ENCODE results near the gene SMIM23.

GRCh38 chr5:171837522-171837921 lies 51.9 kb downstream of the SMIM23 start:
- TF ChIP-seq CTCF (IDR thresholded peaks at IDR 0.05) (no peak), POLR2A (IDR thresholded peaks at IDR 0.05) (no peak), POLR2AphosphoS5 (IDR thresholded peaks at IDR 0.05) (no peak)

All from suprapubic skin (tissue), 4 donors.